Naive thymus-derived CD4-positive, alpha-beta T cell (primary cell): ENCODE data around the gene ZBTB49. TPM values are rescaled to one million over a fixed set of nuclear protein-coding genes. Genes with fewer than 3 reads are reported as not detected.

Experiments used
- ATAC-seq: fragments of 150-1000 bp; cut with Tn5 transposase; 2 replicates; pipeline ENCODE4 v1.10.0; 2021; ENCODE audit warnings: mild to moderate bottlenecking, moderate library complexity
- CTCF ChIA-PET: fragments of 350-600 bp; sonication (Branson Sonifier 250); formaldehyde crosslinking; loops from one replicate; lab custom pipeline; 2021; ENCODE audit warnings: antibody characterized with exemption; lab: Charles Lee
- POLR2A ChIA-PET: fragments of 350-600 bp; sonication (Branson Sonifier 250); formaldehyde crosslinking; loops from one replicate; lab custom pipeline; 2021; ENCODE audit warnings: antibody characterized with exemption, inconsistent platforms; lab: Charles Lee
- DNase-seq, 9 donors: peaks; one replicate each; pipeline versions ENCODE4 v3.0.0 to v3.0.0-alpha.2; 2020 to 2022; ENCODE audit warnings: mixed read lengths in 1 of 9
- H3K27ac ChIP-seq: one replicate; pipeline ENCODE4 v1.7.0; 2013; ENCODE audit warnings: mild to moderate bottlenecking, low read depth, low read length, moderate library complexity
- H3K27me3 ChIP-seq, 2 donors: one replicate each; pipeline ENCODE4 v1.7.0; 2013; ENCODE audit warnings: low read length in 2 of 2, mild to moderate bottlenecking in 2 of 2, moderate library complexity in 2 of 2; ENCODE audit not compliant: control insufficient read depth in 2 of 2, insufficient read depth in 2 of 2
- H3K36me3 ChIP-seq, 3 experiments: 1 replicate in 2 of 3; 2 replicates in 1 of 3; pipeline ENCODE4 v1.7.0; 2013; ENCODE audit warnings: low read length in 3 of 3, mild to moderate bottlenecking in 3 of 3, moderate library complexity in 1 of 3; ENCODE audit not compliant: insufficient read depth in 3 of 3, control insufficient read depth in 2 of 3
- H3K4me1 ChIP-seq, 2 donors: one replicate each; pipeline ENCODE4 v1.7.0; 2013; ENCODE audit warnings: low read length in 2 of 2, mild to moderate bottlenecking in 2 of 2, moderate library complexity in 1 of 2; ENCODE audit not compliant: control insufficient read depth in 2 of 2, insufficient read depth in 2 of 2
- H3K4me3 ChIP-seq: 2 replicates; pipeline ENCODE4 v1.7.0; 2013; ENCODE audit warnings: mild to moderate bottlenecking, low read length
- H3K9me3 ChIP-seq, 3 experiments: 1 replicate in 2 of 3; 2 replicates in 1 of 3; pipeline ENCODE4 v1.7.0; 2013; ENCODE audit warnings: low read length in 3 of 3; ENCODE audit not compliant: control insufficient read depth in 2 of 3
- H3K27ac Mint-ChIP-seq, 9 donors: one replicate each; pipeline ENCODE4 v1.8.0; 2020 to 2022; ENCODE audit warnings: mixed read lengths in 9 of 9, mild to moderate bottlenecking in 8 of 9, moderate library complexity in 5 of 9, inconsistent platforms in 2 of 9
- H3K27me3 Mint-ChIP-seq, 5 donors: one replicate each; pipeline ENCODE4 v1.8.0; 2021 to 2022; ENCODE audit warnings: mixed read lengths in 5 of 5, mild to moderate bottlenecking in 1 of 5
- H3K36me3 Mint-ChIP-seq, 5 donors: one replicate each; pipeline ENCODE4 v1.8.0; 2020 to 2022; ENCODE audit warnings: mixed read lengths in 5 of 5, mild to moderate bottlenecking in 3 of 5, inconsistent platforms in 1 of 5
- H3K4me1 Mint-ChIP-seq, 7 donors: one replicate each; pipeline ENCODE4 v1.8.0; 2020 to 2022; ENCODE audit warnings: mixed read lengths in 7 of 7, mild to moderate bottlenecking in 3 of 7, inconsistent platforms in 1 of 7
- H3K4me3 Mint-ChIP-seq, 10 donors: one replicate each; pipeline ENCODE4 v1.8.0; 2020 to 2022; ENCODE audit warnings: mild to moderate bottlenecking in 10 of 10, mixed read lengths in 10 of 10, moderate library complexity in 6 of 10, inconsistent platforms in 2 of 10
- H3K9me3 Mint-ChIP-seq, 11 donors: one replicate each; pipeline ENCODE4 v1.8.0; 2020 to 2022; ENCODE audit warnings: mixed read lengths in 11 of 11, mild to moderate bottlenecking in 4 of 11, inconsistent platforms in 1 of 11, moderate library complexity in 1 of 11
- intact Hi-C, 2 donors: fragments of 100-400 bp; cut with micrococcal nuclease; formaldehyde crosslinking; loops; one replicate each; pipeline ENCODE4 v1.15.1; 2023
- polyA plus RNA-seq, 2 donors: library from polyadenylated mRNA; unstranded; fragments of 300-500 nt; fragmentation: Illumina TruSeq; gene quantifications; one replicate each; pipeline ENCODE4 v1.2.3, GENCODE V29; 2021
- total RNA-seq, 6 experiments: library from RNA in 5 of 6; stranded (reverse) in 5 of 6; gene quantifications; 1 replicate in 5 of 6; 2 replicates in 1 of 6; pipeline ENCODE4 v1.2.3 and lab custom pipeline; 2021 to 2026

Gene ZBTB49
- total and polyA plus RNA-seq, 7 experiments from 2014 or later, result 2.0 to 16.1 (median 8.0) TPM

- H3K9me3 Mint-ChIP-seq, result peaks cover 0 to 3% (median 0%) of the 10 kb centered on the region in 11 donors
- peaks cover 0 to 23% (median 18%) of the 10 kb centered on the region in 5 donors for H3K36me3 Mint-ChIP-seq
- no peak for ATAC-seq
- intact Hi-C loops, result no loop called here
- peaks cover 0 to 4% (median 0%) of the 10 kb centered on the region in 7 donors for H3K4me1 Mint-ChIP-seq
- no peak overlapping the region for H3K27ac ChIP-seq
- no peaks in the 10 kb centered on the region for H3K4me1 ChIP-seq
- H3K27me3 Mint-ChIP-seq, result no peaks in the 10 kb centered on the region
- no peaks in the 10 kb centered on the region for H3K9me3 ChIP-seq
- no peaks in the 10 kb centered on the region for H3K27me3 ChIP-seq
- no peak for DNase-seq
- peaks cover 0 to 21% (median 0%) of the 10 kb centered on the region in 3 experiments for H3K36me3 ChIP-seq
- H3K4me3 Mint-ChIP-seq, result no peak overlapping the region
- H3K27ac Mint-ChIP-seq, result no peak overlapping the region
- ChIA-PET POLR2A (no interaction called here), CTCF (no interaction called here)
- no peak overlapping the region for H3K4me3 ChIP-seq
Measured at GRCh38 chr4:4325321-4325720, 35.3 kb downstream of the ZBTB49 start.

- peaks cover 0 to 4% (median 0%) of the 10 kb centered on the region in 7 donors for H3K4me1 Mint-ChIP-seq
- POLR2A ChIA-PET, result no interaction called here
Measured at GRCh38 chr4:4326166-4326565, 36.1 kb downstream of the ZBTB49 start.

GRCh38 chr4:4327652-4328121, 37.6 kb downstream of the ZBTB49 start:
- Histone ChIP-seq H3K4me1 (no peaks in the 10 kb centered on the region), H3K27me3 (no peaks in the 10 kb centered on the region), H3K27ac (no peak overlapping the region), H3K9me3 (no peaks in the 10 kb centered on the region), H3K4me3 (no peak overlapping the region), H3K36me3 (no peaks in the 10 kb centered on the region)
- no peak overlapping the region for H3K4me3 Mint-ChIP-seq
- DNase-seq (no peak), ATAC-seq (no peak)
- CTCF ChIA-PET, result no interaction called here
- POLR2A ChIA-PET, result no interaction called here
- no peaks in the 10 kb centered on the region for H3K27me3 Mint-ChIP-seq
- no peak overlapping the region for H3K27ac Mint-ChIP-seq
- H3K36me3 Mint-ChIP-seq, result peaks cover 0 to 10% (median 2%) of the 10 kb centered on the region in 5 donors
- H3K4me1 Mint-ChIP-seq, result peaks cover 0 to 4% (median 0%) of the 10 kb centered on the region in 7 donors
- peaks cover 0 to 3% (median 0%) of the 10 kb centered on the region in 11 donors for H3K9me3 Mint-ChIP-seq
- intact Hi-C loops, result no loop called here

More at GRCh38 chr4:4326166-4326565, 36.1 kb downstream of the ZBTB49 start:
- H3K36me3 Mint-ChIP-seq, result peaks cover 2 to 21% (median 9%) of the 10 kb centered on the region in 5 donors
- no peaks in the 10 kb centered on the region for H3K9me3 ChIP-seq
- no peak overlapping the region for H3K27ac Mint-ChIP-seq
- no peak overlapping the region for H3K27ac ChIP-seq
- DNase-seq (no peak), ATAC-seq (no peak)
- H3K4me3 Mint-ChIP-seq, result no peak overlapping the region
- H3K9me3 Mint-ChIP-seq, result peaks cover 0 to 3% (median 0%) of the 10 kb centered on the region in 11 donors
- peaks cover 0 to 12% (median 0%) of the 10 kb centered on the region in 3 experiments for H3K36me3 ChIP-seq
- intact Hi-C loops, result no loop called here
- H3K4me3 ChIP-seq, result no peak overlapping the region
- no peaks in the 10 kb centered on the region for H3K27me3 ChIP-seq
- H3K4me1 ChIP-seq, result no peaks in the 10 kb centered on the region
- CTCF ChIA-PET, result no interaction called here
- no peaks in the 10 kb centered on the region for H3K27me3 Mint-ChIP-seq

- Histone ChIP-seq H3K27me3 (no peaks in the 10 kb centered on the region), H3K9me3 (no peaks in the 10 kb centered on the region), H3K27ac (no peak overlapping the region), H3K4me3 (no peak overlapping the region), H3K36me3 (no peaks in the 10 kb centered on the region), H3K4me1 (no peaks in the 10 kb centered on the region)
- Mint-ChIP-seq H3K36me3 (peaks cover 0 to 8% (median 0%) of the 10 kb centered on the region in 5 donors), H3K4me3 (no peak overlapping the region), H3K27ac (no peak overlapping the region), H3K4me1 (peaks cover 0 to 4% (median 0%) of the 10 kb centered on the region in 7 donors), H3K27me3 (no peaks in the 10 kb centered on the region), H3K9me3 (peaks cover 0 to 3% (median 0%) of the 10 kb centered on the region in 11 donors)
- DNase-seq (no peak), ATAC-seq (no peak)
- CTCF ChIA-PET, result no interaction called here
- POLR2A ChIA-PET, result no interaction called here
- intact Hi-C loops, result no loop called here
Measured at GRCh38 chr4:4328206-4328605, 38.2 kb downstream of the ZBTB49 start.

GRCh38 chr4:4328840-4329239, 38.8 kb downstream of the ZBTB49 start:
- no peaks in the 10 kb centered on the region for H3K27me3 ChIP-seq
- no peaks in the 10 kb centered on the region for H3K4me1 ChIP-seq
- ATAC-seq, result no peak
- Mint-ChIP-seq H3K27me3 (no peaks in the 10 kb centered on the region), H3K27ac (no peak overlapping the region), H3K4me1 (peaks cover 0 to 3% (median 0%) of the 10 kb centered on the region in 7 donors), H3K4me3 (no peak overlapping the region), H3K9me3 (peaks cover 0 to 3% (median 0%) of the 10 kb centered on the region in 11 donors), H3K36me3 (peaks cover 0 to 3% (median 0%) of the 10 kb centered on the region in 5 donors)
- DNase-seq, result no peak
- H3K27ac ChIP-seq, result no peak overlapping the region
- intact Hi-C loops, result no loop called here
- no peaks in the 10 kb centered on the region for H3K36me3 ChIP-seq
- ChIA-PET CTCF (no interaction called here), POLR2A (no interaction called here)
- H3K4me3 ChIP-seq, result no peak overlapping the region
- H3K9me3 ChIP-seq, result no peaks in the 10 kb centered on the region

GRCh38 chr4:4329496-4329895, 39.4 kb downstream of the ZBTB49 start:
- Histone ChIP-seq H3K4me3 (no peak overlapping the region), H3K36me3 (no peaks in the 10 kb centered on the region), H3K9me3 (no peaks in the 10 kb centered on the region), H3K4me1 (no peaks in the 10 kb centered on the region), H3K27ac (no peak overlapping the region), H3K27me3 (no peaks in the 10 kb centered on the region)
- Mint-ChIP-seq H3K4me3 (no peak overlapping the region), H3K9me3 (peaks cover 0 to 3% (median 0%) of the 10 kb centered on the region in 11 donors), H3K27ac (no peak overlapping the region), H3K4me1 (peaks cover 0 to 2% (median under 1%) of the 10 kb centered on the region in 7 donors), H3K27me3 (no peaks in the 10 kb centered on the region), H3K36me3 (peaks cover 0 to 3% (median 0%) of the 10 kb centered on the region in 5 donors)
- ChIA-PET POLR2A (no interaction called here), CTCF (no interaction called here)
- no peak for ATAC-seq
- intact Hi-C loops, result no loop called here
- DNase-seq, result no peak

- no peaks in the 10 kb centered on the region for H3K9me3 ChIP-seq
- no peak for DNase-seq
- ATAC-seq, result no peak
- intact Hi-C loops, result no loop called here
- H3K4me3 ChIP-seq, result no peak overlapping the region
- H3K27me3 ChIP-seq, result no peaks in the 10 kb centered on the region
- Mint-ChIP-seq H3K9me3 (peaks cover 0 to 3% (median 0%) of the 10 kb centered on the region in 11 donors), H3K36me3 (peaks cover 0 to 3% (median 0%) of the 10 kb centered on the region in 5 donors), H3K27me3 (no peaks in the 10 kb centered on the region), H3K4me1 (peaks cover 0 to 11% (median 8%) of the 10 kb centered on the region in 7 donors), H3K4me3 (no peak overlapping the region), H3K27ac (peak overlapping the region in 1 of 9 donors; percentile 51)
- H3K4me1 ChIP-seq, result no peaks in the 10 kb centered on the region
- no peak overlapping the region for H3K27ac ChIP-seq
- ChIA-PET POLR2A (no interaction called here), CTCF (interaction anchor here (0.7 to 1.9 kb wide), 2 partner anchors 71 to 103 kb away, joined by 3 to 4 read pairs; no protein-coding TSS in a partner anchor)
- no peaks in the 10 kb centered on the region for H3K36me3 ChIP-seq
Measured at GRCh38 chr4:4330794-4331193, 40.7 kb downstream of the ZBTB49 start.
